Stimulated activated CD8-positive, alpha-beta memory T cell treated with anti-CD3 and anti-CD28 coated beads, Interleukin-12 subunit alpha, Interleukin-12 subunit beta, amount 100 ng/mL, for 4 hours (primary cell): Measurements from ENCODE around the gene ZP1.
"Not testable (repeated sequence)": the region's sequence is repeated elsewhere in the genome, so short reads cannot be mapped to it uniquely, and the experiment has no call there.

ENCODE experiments used
- DNase-seq: peaks from one replicate; pipeline ENCODE4 v3.0.0-alpha.2; 2020; ENCODE audit warnings: low read depth

ZP1 gene, protein sequence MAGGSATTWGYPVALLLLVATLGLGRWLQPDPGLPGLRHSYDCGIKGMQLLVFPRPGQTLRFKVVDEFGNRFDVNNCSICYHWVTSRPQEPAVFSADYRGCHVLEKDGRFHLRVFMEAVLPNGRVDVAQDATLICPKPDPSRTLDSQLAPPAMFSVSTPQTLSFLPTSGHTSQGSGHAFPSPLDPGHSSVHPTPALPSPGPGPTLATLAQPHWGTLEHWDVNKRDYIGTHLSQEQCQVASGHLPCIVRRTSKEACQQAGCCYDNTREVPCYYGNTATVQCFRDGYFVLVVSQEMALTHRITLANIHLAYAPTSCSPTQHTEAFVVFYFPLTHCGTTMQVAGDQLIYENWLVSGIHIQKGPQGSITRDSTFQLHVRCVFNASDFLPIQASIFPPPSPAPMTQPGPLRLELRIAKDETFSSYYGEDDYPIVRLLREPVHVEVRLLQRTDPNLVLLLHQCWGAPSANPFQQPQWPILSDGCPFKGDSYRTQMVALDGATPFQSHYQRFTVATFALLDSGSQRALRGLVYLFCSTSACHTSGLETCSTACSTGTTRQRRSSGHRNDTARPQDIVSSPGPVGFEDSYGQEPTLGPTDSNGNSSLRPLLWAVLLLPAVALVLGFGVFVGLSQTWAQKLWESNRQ

DNA sequence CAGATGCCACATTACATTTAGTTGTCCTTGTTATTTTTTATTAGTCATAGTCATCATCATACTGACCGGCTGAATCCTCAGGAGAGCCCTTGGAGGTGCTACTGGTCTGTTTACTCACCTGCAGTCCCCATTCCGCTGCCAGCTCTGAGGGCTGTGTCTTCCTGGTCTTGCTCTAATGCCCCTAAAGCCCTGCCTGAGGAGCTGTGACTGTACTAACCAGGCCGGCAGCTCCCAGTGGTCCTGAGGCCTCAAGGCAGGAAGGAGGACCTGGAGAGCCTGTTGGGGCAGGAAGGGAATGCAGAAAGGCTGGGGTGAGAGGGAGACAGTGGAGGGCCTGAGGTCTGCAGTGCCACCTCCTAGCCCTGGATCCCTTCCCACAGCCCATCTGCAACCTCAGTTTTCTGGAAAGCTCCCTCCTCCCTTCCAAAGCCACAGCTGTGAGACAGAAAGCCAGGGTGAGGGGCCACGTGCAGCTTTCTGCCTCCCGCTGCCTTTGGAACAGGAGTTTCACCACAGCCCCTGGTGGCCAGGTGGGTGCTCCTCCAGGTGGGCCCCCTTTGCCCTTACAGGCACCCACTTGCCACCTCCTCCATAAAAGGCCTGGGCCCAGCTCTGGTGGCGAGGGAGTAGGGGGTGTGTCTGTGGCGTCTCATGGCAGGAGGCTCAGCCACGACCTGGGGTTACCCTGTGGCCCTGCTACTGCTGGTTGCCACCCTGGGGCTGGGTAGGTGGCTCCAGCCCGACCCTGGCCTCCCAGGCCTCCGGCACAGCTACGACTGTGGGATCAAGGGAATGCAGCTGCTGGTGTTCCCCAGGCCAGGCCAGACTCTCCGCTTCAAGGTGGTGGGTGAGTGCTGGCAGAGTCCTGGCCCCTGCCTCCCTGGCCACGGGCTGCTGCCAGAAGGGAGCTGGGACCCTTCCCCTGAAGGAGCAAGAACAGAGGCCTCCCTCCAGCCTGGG, at the start of gene ZP1:
TSS of gene ZP1 (plus strand) at position 632 of the 960 bp plus-strand sequence. CDS start at position 652, 20 bp downstream.
- DNase-seq: no peak

DNA sequence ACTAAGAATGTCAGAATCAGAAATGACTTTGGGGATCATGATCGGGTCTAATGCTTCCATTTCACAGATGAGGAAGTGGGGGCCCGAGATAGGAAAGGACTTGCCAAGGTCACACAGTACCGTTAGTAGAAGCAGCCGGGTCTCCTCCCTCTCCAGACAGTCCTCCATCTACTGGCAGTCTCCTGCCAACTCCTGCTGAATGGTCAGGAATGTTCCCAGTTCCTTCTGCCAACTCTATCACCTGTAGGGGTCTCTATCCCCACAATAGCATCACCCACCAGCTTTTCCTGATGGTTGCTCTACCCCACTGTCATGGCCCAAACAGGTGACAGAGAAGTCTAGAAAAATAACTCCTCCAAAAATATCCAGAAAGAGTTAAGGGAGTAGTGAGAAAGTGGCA, 49.3 kb upstream of the ZP1 start:
- no peak for DNase-seq

DNA sequence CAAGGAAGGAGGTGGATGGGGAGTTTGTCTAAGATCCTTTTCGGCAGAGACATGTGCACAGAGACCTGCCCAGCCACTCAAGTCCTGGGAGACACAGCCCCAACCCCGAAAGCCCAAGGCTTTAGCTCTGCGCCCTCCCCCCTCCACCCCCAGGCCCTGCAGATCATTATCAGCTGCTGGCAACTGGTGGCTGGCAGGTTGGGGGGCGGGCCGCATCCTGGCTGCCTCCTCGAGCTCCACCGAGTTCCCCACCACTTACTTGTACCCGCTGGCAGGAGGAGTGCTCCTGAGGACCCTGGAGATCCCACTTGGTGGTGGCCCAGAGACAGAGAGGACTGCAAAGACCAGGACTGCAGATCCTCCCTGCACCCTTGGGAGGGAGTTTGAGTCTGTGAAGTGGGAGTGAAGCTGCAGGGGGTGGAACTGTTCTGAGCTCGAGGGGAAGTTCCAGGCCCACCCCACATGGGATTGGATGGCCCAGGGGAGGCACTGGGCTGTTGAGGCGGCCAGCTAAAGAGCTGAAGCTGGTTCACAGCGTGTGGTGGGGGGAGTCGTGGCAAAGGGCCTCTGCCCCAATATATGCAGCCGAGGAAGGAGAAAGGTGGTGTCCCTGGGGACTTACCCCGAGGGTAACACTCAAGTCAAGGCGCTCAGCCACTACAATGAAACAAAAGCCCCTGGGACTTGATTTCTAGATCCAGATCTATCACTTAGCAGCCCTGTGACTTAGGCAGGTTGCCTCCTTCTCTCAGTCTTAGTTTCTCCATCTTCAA, 45.3 kb upstream of the ZP1 start:
- DNase-seq: no peak

DNA sequence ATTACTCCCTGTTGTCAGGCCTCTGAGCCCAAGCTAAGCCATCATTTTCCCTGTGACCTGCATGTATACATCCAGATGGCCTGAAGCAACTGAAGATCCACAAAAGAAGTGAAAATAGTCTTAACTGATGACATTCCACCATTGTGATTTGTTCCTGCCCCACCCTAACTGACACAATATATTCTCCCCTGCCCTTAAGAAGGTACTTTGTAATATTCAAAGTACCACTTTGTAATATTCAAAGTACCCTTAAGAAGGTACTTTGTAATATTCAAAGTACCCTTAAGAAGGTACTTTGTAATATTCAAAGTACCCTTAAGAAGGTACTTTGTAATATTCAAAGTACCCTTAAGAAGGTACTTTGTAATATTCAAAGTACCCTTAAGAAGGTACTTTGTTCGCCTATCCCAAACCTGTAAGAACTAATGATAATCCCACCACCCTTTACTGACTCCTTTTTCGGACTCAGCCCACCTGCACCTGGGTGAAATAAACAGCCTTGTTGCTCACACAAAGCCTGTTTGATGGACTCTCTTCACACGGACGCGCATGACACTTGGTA, 43.5 kb upstream of the ZP1 start:
- DNase-seq: not testable (repeated sequence)

DNA sequence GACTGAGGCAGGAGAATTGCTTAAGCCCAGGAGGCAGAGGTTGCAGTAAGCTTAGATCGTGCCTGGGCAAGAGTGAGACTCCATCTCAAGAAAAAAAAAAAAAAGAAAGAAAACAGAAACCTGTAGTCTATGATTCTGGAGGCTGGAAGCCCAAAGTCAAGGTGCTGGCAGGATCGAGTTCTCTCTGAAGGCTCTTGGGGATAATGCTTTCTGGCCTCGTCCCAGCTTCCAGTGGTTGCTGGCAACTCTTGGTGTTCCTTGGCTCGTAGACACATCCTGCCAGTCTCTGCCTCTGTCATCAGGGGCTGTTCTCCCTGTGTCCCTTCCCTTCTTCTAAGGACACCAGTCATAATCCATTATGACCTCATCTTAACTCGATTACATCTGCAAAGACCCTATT, 42.2 kb upstream of the ZP1 start:
- DNase-seq: no peak

- no peak for DNase-seq
Observed at GRCh38 chr11:60825790-60826189, 41.6 kb upstream of the ZP1 start.

GRCh38 chr11:60830478-60831142, 36.7 kb upstream of the ZP1 start:
- no peak for DNase-seq

GRCh38 chr11:60831143-60831500, 36.2 kb upstream of the ZP1 start:
- DNase-seq: peak; percentile 50

- DNase-seq: no peak
Observed at GRCh38 chr11:60831501-60832079, 35.8 kb upstream of the ZP1 start.

GRCh38 chr11:60834742-60835533, 32.4 kb upstream of the ZP1 start:
- no peak for DNase-seq

GRCh38 chr11:60835534-60835846, 31.9 kb upstream of the ZP1 start:
- no peak for DNase-seq

GRCh38 chr11:60836866-60837515, 30.4 kb upstream of the ZP1 start:
- no peak for DNase-seq

GRCh38 chr11:60838132-60838531, 29.2 kb upstream of the ZP1 start:
- DNase-seq: no peak

GRCh38 chr11:60840470-60841430, 26.6 kb upstream of the ZP1 start:
- DNase-seq: no peak

DNA sequence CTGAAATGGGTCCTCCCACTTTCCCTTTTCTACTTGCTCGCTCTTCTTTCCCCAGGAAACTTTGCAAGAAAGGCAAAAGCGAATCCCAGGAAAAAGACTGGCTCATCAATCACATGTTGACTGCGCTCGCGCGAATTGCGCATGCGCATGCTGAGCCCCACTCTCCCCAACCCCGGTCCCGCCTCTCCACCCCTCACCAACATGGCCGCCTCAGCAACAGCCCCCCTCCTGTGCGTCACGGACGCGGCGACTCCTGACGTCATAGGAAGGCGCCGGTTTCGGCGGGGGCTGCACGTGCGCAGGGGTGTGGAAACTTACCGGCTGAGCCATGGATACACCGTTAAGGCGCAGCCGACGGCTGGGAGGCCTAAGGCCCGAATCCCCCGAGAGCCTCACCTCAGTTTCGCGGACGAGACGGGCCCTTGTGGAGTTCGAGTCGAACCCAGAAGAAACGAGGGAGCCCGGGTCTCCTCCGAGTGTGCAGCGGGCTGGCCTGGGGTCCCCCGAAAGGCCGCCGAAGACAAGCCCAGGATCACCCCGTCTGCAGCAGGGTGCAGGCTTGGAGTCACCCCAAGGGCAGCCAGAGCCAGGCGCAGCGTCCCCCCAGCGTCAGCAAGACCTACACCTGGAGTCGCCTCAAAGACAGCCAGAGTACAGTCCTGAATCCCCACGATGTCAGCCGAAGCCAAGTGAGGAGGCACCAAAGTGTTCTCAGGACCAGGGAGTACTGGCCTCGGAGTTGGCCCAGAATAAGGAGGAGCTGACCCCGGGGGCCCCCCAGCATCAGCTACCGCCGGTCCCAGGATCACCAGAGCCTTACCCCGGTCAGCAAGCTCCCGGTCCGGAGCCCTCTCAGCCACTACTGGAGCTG, 25.3 kb upstream of the ZP1 start, which contains the start of gene CCDC86:
TSS of gene CCDC86 (plus strand) at position 317 of the 871 bp plus-strand sequence. CDS start at position 329, 12 bp downstream.
- peak; percentile 99 for DNase-seq

GRCh38 chr11:60842668-60843600, 24.4 kb upstream of the ZP1 start:
- DNase-seq: no peak
